ENCODE results near the gene SRSF2. TPM values are rescaled to one million over a fixed set of nuclear protein-coding genes. Genes with fewer than 3 reads are reported as not detected.
A peak's percentile ranks its signal among the peaks of the same experiment; 100 is the strongest.
"Not testable (repeated sequence)": the region's sequence is repeated elsewhere in the genome, so short reads cannot be mapped to it uniquely, and the experiment has no call there.

SRSF2 gene
- total RNA-seq, 2 donors from 2014 or later: 217 to 316 TPM

DNA sequence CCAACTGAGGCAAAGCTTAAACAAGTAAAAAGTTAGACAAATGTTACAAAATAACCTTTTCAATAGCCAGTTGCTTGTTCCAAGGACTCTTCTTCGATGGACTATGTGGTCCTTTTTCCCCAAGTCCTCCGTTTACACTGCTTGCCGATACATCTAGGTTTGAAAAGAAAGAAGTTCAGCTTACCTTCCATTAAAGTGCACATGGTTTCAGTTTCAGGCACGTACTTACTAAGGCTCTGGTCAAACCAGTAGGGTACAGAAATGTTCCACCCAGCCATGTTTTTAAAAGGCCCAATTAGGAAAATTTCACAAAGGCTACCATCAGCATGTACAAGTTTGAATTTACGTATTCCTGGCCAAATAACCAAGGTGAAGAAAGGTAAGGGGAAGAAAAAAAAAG lies 2.1 kb downstream of the SRSF2 start:
- 7% methylated on average over 5 of the region's 5 CpGs for WGBS
- Histone ChIP-seq H3K4me3 (peak overlapping the region; percentile 99), H3K27me3 (replicated peaks; ENCODE audit: insufficient read depth) (no peaks in the 10 kb centered on the region), H3K9me3 (no peaks in the 10 kb centered on the region), H3K27ac (peak overlapping the region; percentile 100), H3K36me3 (no peaks in the 10 kb centered on the region), H3K4me1 (replicated peaks) (peaks cover 10% of the 10 kb centered on the region)
- TF ChIP-seq, protein P1, sequence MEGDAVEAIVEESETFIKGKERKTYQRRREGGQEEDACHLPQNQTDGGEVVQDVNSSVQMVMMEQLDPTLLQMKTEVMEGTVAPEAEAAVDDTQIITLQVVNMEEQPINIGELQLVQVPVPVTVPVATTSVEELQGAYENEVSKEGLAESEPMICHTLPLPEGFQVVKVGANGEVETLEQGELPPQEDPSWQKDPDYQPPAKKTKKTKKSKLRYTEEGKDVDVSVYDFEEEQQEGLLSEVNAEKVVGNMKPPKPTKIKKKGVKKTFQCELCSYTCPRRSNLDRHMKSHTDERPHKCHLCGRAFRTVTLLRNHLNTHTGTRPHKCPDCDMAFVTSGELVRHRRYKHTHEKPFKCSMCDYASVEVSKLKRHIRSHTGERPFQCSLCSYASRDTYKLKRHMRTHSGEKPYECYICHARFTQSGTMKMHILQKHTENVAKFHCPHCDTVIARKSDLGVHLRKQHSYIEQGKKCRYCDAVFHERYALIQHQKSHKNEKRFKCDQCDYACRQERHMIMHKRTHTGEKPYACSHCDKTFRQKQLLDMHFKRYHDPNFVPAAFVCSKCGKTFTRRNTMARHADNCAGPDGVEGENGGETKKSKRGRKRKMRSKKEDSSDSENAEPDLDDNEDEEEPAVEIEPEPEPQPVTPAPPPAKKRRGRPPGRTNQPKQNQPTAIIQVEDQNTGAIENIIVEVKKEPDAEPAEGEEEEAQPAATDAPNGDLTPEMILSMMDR (IDR thresholded peaks at IDR 0.05): no peak
- no peak for TF ChIP-seq POLR2A (IDR thresholded peaks at IDR 0.05)
- TF ChIP-seq POLR2AphosphoS5 (IDR thresholded peaks at IDR 0.05): peak; percentile 53
- no peak for DNase-seq (ENCODE audit: low spot score)
- intact Hi-C loops (cut with DNase I): no loop called here

- no peak for DNase-seq (ENCODE audit: low spot score)
- Histone ChIP-seq H3K27ac (peak overlapping the region; percentile 100), H3K4me3 (peak overlapping the region in 1 of 2 donors; percentile 99), H3K36me3 (no peaks in the 10 kb centered on the region), H3K4me1 (replicated peaks) (peaks cover 10% of the 10 kb centered on the region), H3K9me3 (no peaks in the 10 kb centered on the region), H3K27me3 (replicated peaks; ENCODE audit: insufficient read depth) (no peaks in the 10 kb centered on the region)
- WGBS: 21% methylated on average over 8 of the region's 8 CpGs
- TF ChIP-seq, protein P1 (IDR thresholded peaks at IDR 0.05): no peak
- TF ChIP-seq POLR2A (IDR thresholded peaks at IDR 0.05) (no peak), POLR2AphosphoS5 (IDR thresholded peaks at IDR 0.05) (no peak)
- intact Hi-C loops (cut with DNase I): no loop called here
Observed at GRCh38 chr17:76734080-76734840, 2.9 kb downstream of the SRSF2 start.

- Histone ChIP-seq H3K9me3 (no peaks in the 10 kb centered on the region), H3K27ac (no peak overlapping the region), H3K4me3 (no peak overlapping the region), H3K27me3 (replicated peaks; ENCODE audit: insufficient read depth) (no peaks in the 10 kb centered on the region), H3K4me1 (replicated peaks) (peaks cover 7% of the 10 kb centered on the region), H3K36me3 (no peaks in the 10 kb centered on the region)
- intact Hi-C loops (cut with DNase I): no loop called here
- DNase-seq (ENCODE audit: low spot score): no peak
- TF ChIP-seq POLR2A (IDR thresholded peaks at IDR 0.05) (no peak), POLR2AphosphoS5 (IDR thresholded peaks at IDR 0.05) (no peak)
- TF ChIP-seq, protein P1 (IDR thresholded peaks at IDR 0.05): no peak
- WGBS: 70% methylated on average over 1 of the region's 1 CpG
Observed at GRCh38 chr17:76733618-76733957, 3.5 kb downstream of the SRSF2 start.

- Histone ChIP-seq H3K4me3 (no peak overlapping the region), H3K4me1 (replicated peaks) (peaks cover 9% of the 10 kb centered on the region), H3K36me3 (no peaks in the 10 kb centered on the region), H3K27me3 (replicated peaks; ENCODE audit: insufficient read depth) (no peaks in the 10 kb centered on the region), H3K9me3 (no peaks in the 10 kb centered on the region), H3K27ac (no peak overlapping the region)
- 53% methylated on average over 3 of the region's 3 CpGs for WGBS
- no peak for DNase-seq (ENCODE audit: low spot score)
- TF ChIP-seq, protein P1 (IDR thresholded peaks at IDR 0.05): no peak
- TF ChIP-seq POLR2AphosphoS5 (IDR thresholded peaks at IDR 0.05) (no peak), POLR2A (IDR thresholded peaks at IDR 0.05) (no peak)
- intact Hi-C loops (cut with DNase I): no loop called here
Observed at GRCh38 chr17:76732734-76733617, 4.2 kb downstream of the SRSF2 start.

DNA sequence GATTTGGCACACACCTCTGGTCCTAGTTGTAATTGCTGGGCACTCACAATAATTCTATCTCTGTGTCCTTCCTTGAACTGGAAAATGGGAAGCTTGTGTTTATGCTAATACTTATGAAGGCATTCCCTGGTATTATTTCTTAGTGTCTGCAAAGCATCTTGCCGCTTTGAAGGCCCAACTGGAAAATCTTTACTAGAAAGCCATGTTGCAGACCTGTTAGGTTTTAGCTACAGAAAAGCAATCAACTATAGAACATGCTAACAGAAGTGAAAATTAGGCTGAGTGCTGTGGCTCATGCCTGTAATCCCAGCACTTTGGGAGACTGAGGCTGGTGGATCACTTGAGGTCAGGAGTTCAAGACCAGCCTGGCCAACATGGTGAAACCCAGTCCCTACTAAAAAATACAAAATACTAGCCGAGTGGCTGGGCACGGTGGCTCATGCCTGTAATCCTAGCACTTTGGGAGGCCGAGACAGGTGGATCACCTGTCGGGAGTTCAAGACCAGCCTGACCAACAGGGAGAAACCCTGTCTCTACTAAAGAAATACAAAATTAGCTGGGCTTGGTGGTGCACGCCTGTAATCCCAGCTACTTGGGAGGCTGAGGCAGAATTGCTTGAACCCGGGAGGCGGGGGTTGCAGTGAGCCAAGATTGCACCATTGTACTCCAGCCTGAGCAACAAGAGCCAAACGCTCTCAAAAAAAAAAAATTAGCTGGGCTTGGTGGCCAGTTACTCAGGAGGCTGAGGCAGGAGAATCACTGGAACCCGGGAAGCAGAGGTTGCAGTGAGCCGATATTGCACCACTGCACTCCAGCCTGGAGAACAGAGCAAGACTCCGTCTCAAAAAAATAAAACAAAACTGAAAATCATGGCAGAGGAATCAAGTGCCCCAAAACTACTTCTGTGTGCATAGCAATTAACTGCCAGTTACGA lies 5.1 kb downstream of the SRSF2 start:
- H3K27me3 ChIP-seq (replicated peaks; ENCODE audit: insufficient read depth); H3K36me3 ChIP-seq; H3K27ac ChIP-seq; DNase-seq (ENCODE audit: low spot score); H3K4me3 ChIP-seq; H3K9me3 ChIP-seq; intact Hi-C loops (cut with DNase I): not testable (repeated sequence)
- peaks cover 16% of the 10 kb centered on the region for H3K4me1 ChIP-seq (replicated peaks)
- WGBS: 83% methylated on average over 13 of the region's 13 CpGs
